ENCODE results near the gene CPSF7. TPM values are rescaled to one million over a fixed set of nuclear protein-coding genes. Genes with fewer than 3 reads are reported as not detected.
A peak's percentile ranks its signal among the peaks of the same experiment; 100 is the strongest.

CPSF7 gene
- total RNA-seq: 107 to 116 TPM (median 112 TPM) in 3 replicates

- Mint-ChIP-seq H3K27ac (peak within 1 kb of the TSS; percentile 98), H3K4me1 (peaks cover 20% of the 10 kb centered on the region), H3K4me3 (peak within 1 kb of the TSS; percentile 92), H3K36me3 (peaks cover 21% of the 10 kb centered on the region), H3K9me3 (no peaks in the 10 kb centered on the region), H3K27me3 (ENCODE audit: low read depth) (no peaks in the 10 kb centered on the region)
- DNase-seq (ENCODE audit: low spot score in 2 of 2, unreplicated experiment in 2 of 2): peak; percentile 97
- TF ChIP-seq CTCF (IDR thresholded peaks at IDR 0.05; ENCODE audit: unreplicated experiment): no peak
These were observed at the start of gene CPSF7, which contains the start of gene SDHAF2 for GRCh38 chr11:61429691-61430582. CPSF7 (minus strand) TSS chr11:61429975; CDS start chr11:61429235, 740 bp downstream. SDHAF2 (plus strand) TSS chr11:61430124; CDS start chr11:61430147, 23 bp downstream.

GRCh38 chr11:61477727-61478148 is 48.0 kb upstream of the CPSF7 start:
- DNase-seq (ENCODE audit: low spot score in 2 of 2, unreplicated experiment in 2 of 2): peak in 1 of 2 experiments; percentile 79
- peaks cover 12% of the 10 kb centered on the region for H3K36me3 Mint-ChIP-seq
- peaks cover 9% of the 10 kb centered on the region for H3K4me1 Mint-ChIP-seq
- H3K27me3 Mint-ChIP-seq (ENCODE audit: low read depth): no peaks in the 10 kb centered on the region
- H3K27ac Mint-ChIP-seq: no peak overlapping the region
- TF ChIP-seq CTCF (IDR thresholded peaks at IDR 0.05; ENCODE audit: unreplicated experiment): peak; percentile 99
- H3K9me3 Mint-ChIP-seq: peaks cover 5% of the 10 kb centered on the region
- no peak overlapping the region for H3K4me3 Mint-ChIP-seq

GRCh38 chr11:61477126-61477525 is 47.4 kb upstream of the CPSF7 start:
- peaks cover 5% of the 10 kb centered on the region for H3K9me3 Mint-ChIP-seq
- H3K4me3 Mint-ChIP-seq: no peak overlapping the region
- H3K4me1 Mint-ChIP-seq: peaks cover 9% of the 10 kb centered on the region
- H3K27me3 Mint-ChIP-seq (ENCODE audit: low read depth): no peaks in the 10 kb centered on the region
- peaks cover 14% of the 10 kb centered on the region for H3K36me3 Mint-ChIP-seq
- no peak overlapping the region for H3K27ac Mint-ChIP-seq
- TF ChIP-seq CTCF (IDR thresholded peaks at IDR 0.05; ENCODE audit: unreplicated experiment): no peak
- no peak for DNase-seq (ENCODE audit: low spot score in 2 of 2, unreplicated experiment in 2 of 2)

- H3K36me3 Mint-ChIP-seq: peaks cover 14% of the 10 kb centered on the region
- H3K27me3 Mint-ChIP-seq (ENCODE audit: low read depth): no peaks in the 10 kb centered on the region
- no peak overlapping the region for H3K27ac Mint-ChIP-seq
- H3K4me1 Mint-ChIP-seq: peaks cover 8% of the 10 kb centered on the region
- no peak for TF ChIP-seq CTCF (IDR thresholded peaks at IDR 0.05; ENCODE audit: unreplicated experiment)
- DNase-seq (ENCODE audit: low spot score in 2 of 2, unreplicated experiment in 2 of 2): no peak
- H3K4me3 Mint-ChIP-seq: no peak overlapping the region
- H3K9me3 Mint-ChIP-seq: peaks cover 5% of the 10 kb centered on the region
These were observed 46.6 kb upstream of the CPSF7 start for GRCh38 chr11:61476371-61476770.

- Mint-ChIP-seq H3K4me3 (no peak overlapping the region), H3K27me3 (ENCODE audit: low read depth) (no peaks in the 10 kb centered on the region), H3K4me1 (peaks cover under 1% of the 10 kb centered on the region), H3K27ac (no peak overlapping the region), H3K9me3 (peaks cover 5% of the 10 kb centered on the region), H3K36me3 (peaks cover 19% of the 10 kb centered on the region)
- no peak for DNase-seq (ENCODE audit: low spot score in 2 of 2, unreplicated experiment in 2 of 2)
- TF ChIP-seq CTCF (IDR thresholded peaks at IDR 0.05; ENCODE audit: unreplicated experiment): no peak
These were observed 45.7 kb upstream of the CPSF7 start for GRCh38 chr11:61475433-61475832.

Data from mesothelial cell of epicardium (in vitro differentiated cells).